Breast epithelium (tissue), 3 donors: Measurements from ENCODE around the gene CLDND2.

Source experiments
- CTCF ChIP-seq, 3 donors: fragments of 450-650 bp; IDR thresholded peaks; one replicate each; pipeline ENCODE4 v1.5.1; 2016 to 2017; ENCODE audit warnings: antibody characterized with exemption in 3 of 3, mild to moderate bottlenecking in 3 of 3, moderate library complexity in 3 of 3
- POLR2A ChIP-seq: fragments of 450-650 bp; IDR thresholded peaks from one replicate; pipeline ENCODE4 v1.6.1; 2016; ENCODE audit warnings: antibody characterized with exemption, mild to moderate bottlenecking, moderate library complexity
- POLR2AphosphoS5 ChIP-seq, 3 donors: sonication (generic); formaldehyde crosslinking; IDR thresholded peaks; one replicate each; pipeline ENCODE4 v1.6.1; 2017; ENCODE audit warnings: antibody characterized with exemption in 3 of 3

GRCh38 chr19:51356159-51356801, 12.5 kb downstream of the CLDND2 start:
- TF ChIP-seq POLR2AphosphoS5 (IDR thresholded peaks at IDR 0.05) (no peak), CTCF (IDR thresholded peaks at IDR 0.05) (no peak), POLR2A (no peak)
